AG10803 (cell line): Measurements from ENCODE around the gene SOX5.
"Not testable (repeated sequence)": the region's sequence is repeated elsewhere in the genome, so short reads cannot be mapped to it uniquely, and the experiment has no call there.

Experiments used
- DNase-seq: peaks from one replicate; pipeline ENCODE4 v3.0.0; 2010; ENCODE audit warnings: low read depth
- H3K4me3 ChIP-seq: 2 replicates; pipeline ENCODE4 v1.5.1; 2011; ENCODE audit warnings: mild to moderate bottlenecking, low read length, control low read depth
- TF ChIP-seq, protein P1 (sequence below): conservative IDR thresholded peaks from 2 replicates; pipeline ENCODE4 v1.5.1; 2011; ENCODE audit warnings: mild to moderate bottlenecking, low read length, control low read depth, inconsistent platforms

Gene SOX5

DNA sequence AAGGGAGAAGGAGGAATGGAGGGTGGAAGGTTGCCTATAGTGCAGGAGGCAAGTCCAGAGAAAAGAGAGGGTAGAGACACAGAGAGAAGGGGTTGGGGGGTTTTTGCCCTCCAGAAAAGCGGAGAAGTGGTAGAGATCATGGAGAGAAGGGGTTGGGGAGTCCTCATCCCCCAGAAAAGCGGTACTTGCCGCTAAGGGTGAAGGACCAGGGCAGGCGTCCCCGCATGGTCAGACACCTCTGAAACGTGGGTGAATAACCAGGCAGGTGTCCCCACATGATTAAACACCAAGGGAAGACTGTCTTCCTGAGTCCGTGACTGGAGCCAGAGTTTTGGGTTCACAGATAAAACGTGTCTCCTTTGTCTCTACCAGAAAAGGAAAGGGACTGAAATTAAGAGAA is 439.0 kb downstream of the SOX5 start:
- no peak for DNase-seq
- TF ChIP-seq, protein P1, sequence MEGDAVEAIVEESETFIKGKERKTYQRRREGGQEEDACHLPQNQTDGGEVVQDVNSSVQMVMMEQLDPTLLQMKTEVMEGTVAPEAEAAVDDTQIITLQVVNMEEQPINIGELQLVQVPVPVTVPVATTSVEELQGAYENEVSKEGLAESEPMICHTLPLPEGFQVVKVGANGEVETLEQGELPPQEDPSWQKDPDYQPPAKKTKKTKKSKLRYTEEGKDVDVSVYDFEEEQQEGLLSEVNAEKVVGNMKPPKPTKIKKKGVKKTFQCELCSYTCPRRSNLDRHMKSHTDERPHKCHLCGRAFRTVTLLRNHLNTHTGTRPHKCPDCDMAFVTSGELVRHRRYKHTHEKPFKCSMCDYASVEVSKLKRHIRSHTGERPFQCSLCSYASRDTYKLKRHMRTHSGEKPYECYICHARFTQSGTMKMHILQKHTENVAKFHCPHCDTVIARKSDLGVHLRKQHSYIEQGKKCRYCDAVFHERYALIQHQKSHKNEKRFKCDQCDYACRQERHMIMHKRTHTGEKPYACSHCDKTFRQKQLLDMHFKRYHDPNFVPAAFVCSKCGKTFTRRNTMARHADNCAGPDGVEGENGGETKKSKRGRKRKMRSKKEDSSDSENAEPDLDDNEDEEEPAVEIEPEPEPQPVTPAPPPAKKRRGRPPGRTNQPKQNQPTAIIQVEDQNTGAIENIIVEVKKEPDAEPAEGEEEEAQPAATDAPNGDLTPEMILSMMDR = no peak
- no peak overlapping the region for H3K4me3 ChIP-seq

DNA sequence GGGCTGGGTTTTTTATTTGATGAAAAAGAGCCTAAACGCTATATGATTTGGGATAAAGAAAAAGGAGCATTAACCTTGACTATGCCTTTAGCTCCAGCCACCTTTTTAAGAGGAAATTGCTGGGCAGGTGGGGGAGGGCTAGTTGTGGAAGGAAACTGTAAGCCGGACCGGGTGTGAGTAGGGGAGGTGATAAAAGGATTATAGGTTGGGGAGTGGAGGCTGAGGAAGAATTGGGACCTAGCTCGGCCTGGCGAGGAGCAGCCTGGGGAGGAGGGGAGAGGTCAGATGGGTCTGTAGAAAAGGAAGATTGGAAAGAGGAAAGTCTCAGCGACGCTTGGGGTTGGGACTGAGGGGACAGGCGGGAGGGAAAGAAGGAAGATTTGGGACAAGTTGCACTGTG is 439.6 kb downstream of the SOX5 start:
- DNase-seq, H3K4me3 ChIP-seq: not testable (repeated sequence)

GRCh38 chr12:23507785-23508184 is 441.7 kb downstream of the SOX5 start:
- H3K4me3 ChIP-seq, DNase-seq: not testable (repeated sequence)

GRCh38 chr12:23505736-23506135 is 443.7 kb downstream of the SOX5 start:
- not testable (repeated sequence) for H3K4me3 ChIP-seq, DNase-seq

GRCh38 chr12:23504641-23505399 is 444.6 kb downstream of the SOX5 start:
- no peak overlapping the region for H3K4me3 ChIP-seq
- DNase-seq = no peak

DNA sequence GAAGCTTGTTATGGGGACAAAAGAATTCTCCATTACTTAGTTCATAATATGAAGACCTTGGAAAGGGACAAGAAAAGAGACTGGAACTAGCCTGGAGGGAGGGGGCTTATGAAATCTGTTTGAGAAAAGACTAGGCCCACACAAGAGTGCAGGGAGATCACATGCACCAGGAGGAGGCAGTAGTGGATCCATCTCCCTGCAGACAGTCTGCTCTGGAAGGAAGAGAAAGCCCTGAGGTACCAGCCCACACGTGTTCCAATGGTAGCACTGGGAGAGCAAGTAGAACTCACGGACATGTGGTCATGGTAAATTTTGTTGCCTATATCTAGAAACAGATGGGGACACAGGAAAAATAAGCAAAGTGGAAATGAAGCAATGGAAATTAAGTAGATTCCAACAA is 445.4 kb downstream of the SOX5 start:
- no peak overlapping the region for H3K4me3 ChIP-seq
- no peak for DNase-seq
- TF ChIP-seq, protein P1 = no peak

More at GRCh38 chr12:23504641-23505399, 444.6 kb downstream of the SOX5 start:
- TF ChIP-seq, protein P1 = no peak

DNA sequence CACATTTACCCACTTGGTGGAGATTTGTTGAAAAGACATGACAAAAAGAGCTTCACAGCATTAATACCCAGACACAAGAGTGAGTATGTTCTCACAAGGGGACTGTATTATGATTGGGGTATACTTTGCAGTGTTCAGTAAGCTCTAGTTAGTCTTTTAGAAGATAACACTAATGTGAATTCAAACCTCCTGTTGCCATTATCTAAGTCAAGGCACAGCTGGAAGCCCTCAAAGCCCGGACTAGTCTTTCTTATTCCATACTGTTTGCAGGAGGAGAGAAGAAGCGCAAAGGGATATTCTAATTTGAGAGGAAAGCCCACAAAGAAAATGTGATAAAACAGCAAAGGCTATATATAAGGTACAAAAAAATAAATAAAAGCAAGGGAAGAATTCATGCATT is 445.9 kb downstream of the SOX5 start:
- H3K4me3 ChIP-seq = no peak overlapping the region
- DNase-seq = no peak
- TF ChIP-seq, protein P1 = no peak

DNA sequence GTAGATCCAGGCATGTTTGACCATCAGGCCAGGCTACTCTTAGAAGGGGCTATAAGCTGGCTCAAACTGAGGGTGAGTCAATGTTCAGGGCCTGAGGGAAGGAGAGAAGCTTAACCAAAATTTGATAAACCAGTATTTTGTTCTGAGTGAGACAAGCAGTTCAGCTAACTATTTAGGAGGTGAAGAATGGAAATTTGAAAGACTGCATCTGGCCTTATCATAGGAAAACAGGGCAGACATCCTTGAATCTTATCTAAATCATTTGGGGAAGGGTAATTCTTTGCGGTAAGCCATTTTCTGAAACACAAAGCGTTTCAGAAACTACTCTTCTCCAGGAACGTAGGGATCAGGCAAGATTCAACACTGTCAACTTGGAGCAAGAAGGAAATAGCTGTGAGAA is 447.2 kb downstream of the SOX5 start:
- DNase-seq = no peak
- TF ChIP-seq, protein P1 = no peak
- no peak overlapping the region for H3K4me3 ChIP-seq

DNA sequence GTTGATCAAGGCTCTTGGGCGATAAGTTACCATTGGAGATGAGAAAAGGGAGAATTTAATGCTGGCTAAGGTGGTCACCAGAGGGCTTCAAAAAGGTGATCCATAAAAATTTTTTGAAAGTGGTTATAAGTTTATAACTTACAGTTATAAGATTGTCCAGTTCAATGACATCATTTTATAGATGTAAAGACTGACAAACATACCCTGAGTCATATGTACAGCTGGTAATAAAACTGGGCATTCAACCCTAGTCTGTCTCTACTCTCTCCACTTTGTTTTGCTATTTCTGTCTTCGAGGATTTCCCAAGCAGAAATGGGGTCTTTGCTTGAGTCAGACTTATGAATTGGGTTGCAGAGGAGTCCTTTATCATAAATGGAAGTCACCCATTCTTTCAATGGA is 454.0 kb downstream of the SOX5 start:
- DNase-seq = no peak
- H3K4me3 ChIP-seq = no peak overlapping the region
- TF ChIP-seq, protein P1 = no peak
